GOT3 (cell line): Measurements from ENCODE around the gene RFTN2.
"Not testable (repeated sequence)": the region's sequence is repeated elsewhere in the genome, so short reads cannot be mapped to it uniquely, and the experiment has no call there.

Experiments
- DNase-seq: peaks from one replicate; lab custom pipeline; 2025; ENCODE audit warnings: mixed read lengths; lab: John Stamatoyannopoulos, UW

Gene RFTN2, protein sequence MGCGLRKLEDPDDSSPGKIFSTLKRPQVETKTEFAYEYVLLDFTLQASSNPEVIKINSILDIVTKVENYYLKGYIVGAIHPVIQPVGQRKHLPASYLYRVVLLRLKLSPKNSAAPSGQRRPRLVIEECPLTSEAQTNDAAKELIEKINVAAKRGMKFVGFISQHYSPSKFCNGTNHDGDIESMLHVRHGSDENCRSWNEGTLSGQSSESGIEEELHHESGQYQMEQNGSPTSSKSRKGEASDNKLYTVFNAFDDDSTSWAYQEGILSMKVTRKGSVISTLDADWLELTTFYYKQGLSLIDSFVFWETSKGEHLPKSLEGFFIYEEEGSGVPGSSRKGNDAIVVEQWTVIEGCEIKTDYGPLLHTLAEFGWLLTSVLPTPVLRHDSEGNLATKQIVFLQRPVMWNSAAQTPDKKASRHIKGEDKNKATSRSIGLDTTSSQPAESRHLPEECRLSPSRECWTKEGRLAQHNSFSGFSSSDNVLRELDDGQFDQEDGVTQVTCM

GRCh38 chr2:197675246-197675645 lies at the start of gene RFTN2:
RFTN2 (minus strand) TSS chr2:197675587; CDS start chr2:197675458, 129 bp downstream.
- DNase-seq, result no peak

DNA sequence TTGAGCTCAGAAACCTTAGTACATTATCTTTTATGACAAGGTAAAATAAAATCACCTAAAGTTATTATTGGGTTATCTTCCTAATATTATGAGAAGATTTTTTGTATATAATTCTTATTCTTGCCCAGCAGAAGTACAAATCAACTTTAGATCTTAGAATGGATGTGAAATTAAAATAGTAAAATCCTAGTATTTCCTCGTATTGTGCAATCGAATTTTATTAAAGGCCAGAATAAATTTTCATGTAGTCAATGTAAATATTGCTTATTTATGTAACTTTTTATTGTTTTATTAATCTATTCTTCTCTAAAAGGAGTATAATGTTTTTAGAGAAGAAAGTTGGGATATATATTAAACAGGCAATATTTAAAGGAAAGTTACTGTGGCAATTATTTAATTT lies 42.5 kb upstream of the RFTN2 start:
- no peak for DNase-seq

DNA sequence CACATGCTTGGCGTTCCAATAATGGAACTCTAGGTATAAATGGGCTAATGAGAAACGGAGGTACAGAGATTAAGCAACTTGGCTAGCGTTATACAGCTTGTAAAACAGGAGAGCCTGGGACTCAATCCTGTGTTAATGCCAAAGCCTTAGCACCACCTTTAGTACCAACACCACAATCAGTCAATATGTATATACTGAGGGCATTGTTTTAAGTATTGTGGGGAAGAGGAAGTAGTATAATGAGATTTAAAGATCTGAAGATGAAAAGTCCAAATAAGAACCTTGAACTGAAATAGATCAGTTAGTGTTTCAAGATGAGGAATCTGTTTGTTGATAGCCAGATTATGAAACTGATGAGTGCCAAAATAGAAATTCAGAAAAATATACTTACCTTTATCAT lies 37.9 kb upstream of the RFTN2 start:
- no peak for DNase-seq

- no peak for DNase-seq
Measured at GRCh38 chr2:197711578-197711977, 36.2 kb upstream of the RFTN2 start.

DNA sequence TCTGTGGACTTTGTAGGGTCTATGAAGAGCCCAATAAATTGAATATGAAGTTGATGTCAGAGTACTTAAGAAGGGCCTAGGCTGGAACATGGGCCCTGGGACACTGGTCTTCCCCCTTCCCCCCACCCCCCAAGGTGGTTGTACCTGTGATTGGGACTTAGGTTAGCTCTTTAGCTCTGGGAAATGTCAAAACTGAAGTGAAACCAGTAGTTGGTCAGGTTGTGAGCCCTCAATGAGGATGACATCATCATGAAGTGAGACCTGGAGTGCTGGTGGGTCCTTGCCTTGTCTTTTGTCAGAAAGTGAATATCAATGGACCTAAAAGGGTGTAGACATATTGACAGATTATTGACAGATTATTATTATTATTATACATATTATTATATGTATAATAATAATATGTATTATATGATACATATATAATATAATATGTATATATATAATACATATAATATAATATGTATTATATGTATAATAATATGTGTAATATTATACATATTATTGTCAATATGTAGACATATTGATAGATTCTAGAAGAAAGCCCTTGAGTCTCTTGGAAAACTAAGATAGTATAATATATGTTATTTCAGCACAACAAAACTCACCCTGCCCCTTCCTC lies 35.1 kb upstream of the RFTN2 start:
- no peak for DNase-seq

DNA sequence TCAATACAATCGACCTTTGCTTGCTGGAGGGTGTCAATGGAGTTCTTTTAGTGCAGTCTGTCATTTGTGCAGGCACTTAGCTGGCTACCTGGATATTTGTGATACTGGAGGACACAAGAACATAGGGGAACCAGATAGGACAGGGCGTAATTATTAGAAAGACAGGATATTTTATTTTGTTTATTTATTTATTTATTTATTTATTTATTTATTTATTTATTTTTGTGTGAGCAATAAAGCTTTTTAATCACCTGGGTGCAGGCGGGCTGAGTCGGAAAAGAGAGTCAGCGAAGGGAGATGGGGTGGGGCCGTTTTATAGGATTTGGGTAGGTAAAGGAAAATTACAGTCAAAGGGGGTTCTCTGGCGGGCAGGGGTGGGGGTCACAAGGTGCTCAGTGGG lies 33.8 kb upstream of the RFTN2 start:
- not testable (repeated sequence) for DNase-seq

DNA sequence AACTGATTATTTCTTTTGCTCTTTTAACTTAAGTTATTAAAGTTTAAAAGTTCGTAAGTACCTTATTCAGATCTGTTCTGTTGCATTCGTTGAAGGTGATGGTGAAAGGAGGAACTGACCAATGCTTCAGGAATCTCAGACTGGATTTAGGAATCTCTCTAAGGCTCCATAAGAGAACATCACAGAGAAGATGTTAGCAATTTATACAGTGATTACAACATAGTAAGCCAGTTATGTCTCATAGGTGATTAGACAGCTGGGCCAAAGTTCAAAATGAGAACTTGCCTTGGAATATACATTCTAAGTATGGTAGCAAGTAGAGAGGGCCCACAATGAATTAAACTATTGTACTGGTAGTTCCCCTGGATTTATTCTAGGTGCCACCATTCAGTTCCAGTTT lies 32.9 kb upstream of the RFTN2 start:
- DNase-seq, result no peak

DNA sequence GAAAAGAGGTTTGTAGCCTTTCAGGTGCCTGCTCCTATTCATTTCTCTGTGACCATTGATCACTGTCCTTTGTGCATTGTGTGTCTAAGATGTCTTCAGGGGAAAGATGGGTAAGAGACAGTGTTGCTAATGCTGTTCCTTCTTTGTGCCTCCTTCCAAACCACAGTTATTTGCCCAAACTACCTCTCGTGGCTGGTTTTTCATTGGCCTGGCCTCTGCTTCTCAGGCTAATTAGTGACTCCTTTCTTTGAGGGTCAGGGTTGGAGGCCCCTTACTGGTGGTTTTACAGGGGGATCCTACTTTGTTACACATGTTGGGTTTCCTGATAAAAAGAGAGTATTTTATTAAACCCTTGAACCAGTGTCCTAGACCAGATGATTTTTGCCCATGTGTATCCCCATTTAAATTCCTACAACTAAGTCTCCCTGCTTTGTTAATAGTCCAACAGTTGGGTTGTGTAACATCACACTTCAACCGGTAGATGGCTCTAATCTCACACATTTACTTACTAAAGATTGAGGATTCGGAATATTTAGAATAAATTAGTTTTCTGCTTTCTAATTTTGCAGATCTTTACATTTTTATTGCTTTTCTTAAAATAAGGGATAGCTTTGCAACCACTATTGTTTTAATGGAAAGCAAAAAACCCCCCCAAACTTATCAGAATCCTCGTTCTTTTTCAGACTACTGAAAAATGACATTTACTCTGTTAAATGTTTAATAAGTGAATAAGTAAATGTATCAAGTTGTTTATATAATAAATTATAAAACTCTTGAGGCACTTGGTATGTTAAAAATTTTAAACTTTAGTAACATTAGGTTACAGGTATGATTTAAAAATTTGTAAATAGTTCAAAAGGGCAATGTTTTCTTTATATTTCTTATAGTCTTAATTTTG lies 32.2 kb upstream of the RFTN2 start:
- no peak for DNase-seq

DNA sequence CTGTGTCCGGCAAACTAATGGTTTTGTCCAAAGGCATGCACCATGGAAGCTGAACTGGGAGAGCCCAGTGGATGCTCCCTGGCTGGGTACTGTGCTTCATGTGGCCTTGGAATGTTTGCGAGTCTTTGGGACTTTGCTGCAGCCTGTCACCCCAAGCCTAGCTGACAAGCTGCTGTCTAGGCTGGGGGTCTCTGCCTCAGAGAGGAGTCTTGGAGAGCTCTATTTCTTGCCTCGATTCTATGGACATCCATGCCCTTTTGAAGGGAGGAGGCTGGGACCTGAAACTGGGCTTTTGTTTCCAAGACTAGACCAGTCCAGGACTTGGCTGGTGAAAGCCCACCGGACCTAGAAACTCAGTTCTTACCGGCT lies 31.4 kb upstream of the RFTN2 start:
- no peak for DNase-seq

- no peak for DNase-seq
Measured at GRCh38 chr2:197705912-197706838, 30.8 kb upstream of the RFTN2 start.

GRCh38 chr2:197705121-197705911 lies 29.9 kb upstream of the RFTN2 start, which contains the start of gene MARS2:
MARS2 (plus strand) TSS chr2:197705369; CDS start chr2:197705406, 37 bp downstream.
- DNase-seq, result peak; percentile 86

DNA sequence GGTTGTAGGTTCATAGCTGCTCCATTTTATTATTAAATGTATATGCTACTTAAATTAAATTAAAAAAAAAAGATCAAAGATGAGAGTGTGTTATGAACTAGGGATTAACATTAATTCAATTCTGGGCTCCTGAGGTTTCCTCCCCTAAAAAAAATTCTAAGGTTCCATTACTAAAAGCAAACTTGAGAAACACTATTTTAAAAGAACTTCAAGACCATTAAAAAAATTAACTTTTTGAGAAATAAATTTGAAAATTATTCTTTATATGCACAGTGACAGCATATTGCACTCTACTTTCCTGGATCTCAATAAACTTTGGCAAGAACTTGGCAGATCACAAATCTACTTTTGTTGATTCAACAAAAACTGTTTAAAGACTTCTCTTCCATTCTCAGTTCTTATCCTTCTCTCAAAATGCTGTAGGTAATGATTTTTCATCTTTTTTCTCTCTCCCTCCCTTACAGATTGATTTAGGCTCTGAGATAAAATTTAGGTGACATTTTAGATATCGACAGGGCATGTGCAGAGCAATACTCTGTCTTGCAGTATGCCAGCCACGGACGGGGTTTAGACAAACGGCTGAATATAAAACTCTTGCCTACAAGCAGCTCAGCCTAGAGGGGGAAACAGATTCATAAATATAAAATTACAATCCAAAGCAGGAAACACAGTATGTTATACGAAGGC lies 29.2 kb upstream of the RFTN2 start:
- DNase-seq, result no peak

DNA sequence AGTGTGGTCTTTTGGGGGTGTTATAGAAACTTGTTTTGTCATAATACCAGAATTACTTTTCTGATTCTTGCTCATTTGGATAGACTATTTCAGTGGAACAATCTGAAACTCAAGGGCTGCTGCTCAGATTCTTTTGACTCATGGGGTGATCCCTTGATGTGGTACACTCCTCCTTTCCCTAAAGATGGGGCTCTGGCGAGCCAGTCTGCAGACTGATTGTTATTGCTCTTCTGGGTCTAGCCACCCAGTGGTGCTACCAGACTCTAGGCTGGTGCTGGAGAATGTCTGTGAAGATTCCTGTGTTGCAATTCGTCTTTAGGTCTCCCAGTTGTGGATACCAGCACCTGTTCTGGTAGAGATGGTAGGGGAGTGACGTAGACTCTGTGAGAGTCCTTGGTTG lies 25.6 kb upstream of the RFTN2 start:
- no peak for DNase-seq

DNA sequence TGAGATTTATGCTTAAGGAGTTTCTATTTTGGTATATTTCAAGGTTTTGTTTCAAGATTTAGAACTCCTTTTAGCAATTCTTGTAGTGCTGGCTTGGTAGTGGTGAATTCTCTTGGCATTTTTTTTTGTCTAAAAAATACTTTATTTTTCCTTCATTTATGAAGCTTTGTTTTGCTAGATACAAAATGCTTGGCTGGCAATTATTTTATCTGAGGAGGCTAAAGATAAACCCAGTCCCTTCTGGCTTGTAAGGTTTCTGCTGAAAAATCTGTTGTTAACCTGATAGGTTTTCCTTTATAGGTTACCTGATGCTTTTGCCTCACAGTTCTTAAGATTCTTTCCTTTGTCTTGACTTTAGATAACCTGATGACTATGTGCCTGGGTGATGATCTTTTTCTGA lies 24.3 kb upstream of the RFTN2 start:
- not testable (repeated sequence) for DNase-seq

DNA sequence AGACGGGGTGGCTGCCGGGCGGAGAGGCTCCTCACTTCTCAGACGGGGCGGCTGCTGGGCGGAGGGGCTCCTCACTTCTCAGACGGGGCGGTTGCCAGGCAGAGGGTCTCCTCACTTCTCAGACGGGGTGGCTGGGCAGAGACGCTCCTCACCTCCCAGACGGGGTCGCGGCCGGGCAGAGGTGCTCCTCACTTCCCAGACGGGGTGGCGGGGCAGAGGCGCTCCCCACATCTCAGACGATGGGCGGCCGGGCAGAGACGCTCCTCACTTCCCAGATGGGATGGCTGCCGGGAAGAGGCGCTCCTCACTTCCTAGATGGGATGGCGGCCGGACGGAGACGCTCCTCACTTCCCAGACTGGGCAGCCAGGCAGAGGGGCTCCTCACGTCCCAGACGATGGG lies 21.2 kb upstream of the RFTN2 start:
- DNase-seq, result not testable (repeated sequence)

- DNase-seq, result not testable (repeated sequence)
Measured at GRCh38 chr2:197695971-197696370, 20.6 kb upstream of the RFTN2 start.

DNA sequence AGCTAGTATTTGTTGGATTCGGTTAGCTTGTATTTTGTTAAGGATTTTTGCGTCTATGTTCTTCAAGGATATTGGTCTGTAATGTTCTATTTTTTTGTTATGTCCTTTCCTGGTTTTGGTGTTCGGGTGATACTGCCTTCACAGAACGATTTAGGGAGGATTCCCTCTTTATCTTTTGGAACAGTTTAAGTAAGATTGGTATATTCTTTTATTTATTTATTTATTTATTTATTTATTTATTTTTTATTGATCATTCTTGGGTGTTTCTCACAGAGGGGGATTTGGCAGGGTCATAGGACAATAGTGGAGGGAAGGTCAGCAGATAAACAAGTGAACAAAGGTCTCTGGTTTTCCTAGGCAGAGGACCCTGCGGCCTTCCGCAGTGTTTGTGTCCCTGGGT lies 19.8 kb upstream of the RFTN2 start:
- not testable (repeated sequence) for DNase-seq

DNA sequence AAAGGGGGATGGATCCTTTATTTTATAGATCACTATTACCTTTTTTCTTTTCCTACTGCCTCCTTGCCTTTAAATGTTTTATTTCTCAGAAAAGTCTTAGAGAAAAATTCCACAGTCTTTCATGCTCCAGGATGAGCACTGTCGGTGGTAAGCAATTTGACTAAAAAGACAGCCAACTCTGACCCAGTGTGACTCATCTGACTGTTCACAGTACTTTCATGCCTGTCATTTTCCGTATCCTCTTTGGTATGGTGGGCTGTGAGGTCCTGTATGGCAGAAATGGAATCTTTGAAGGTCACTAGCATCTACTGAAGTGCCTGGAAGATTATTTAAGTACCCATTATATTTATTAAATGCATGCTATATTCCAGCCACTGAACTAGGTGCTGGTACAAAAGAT lies 2.1 kb upstream of the RFTN2 start:
- DNase-seq, result no peak

- DNase-seq, result no peak
Measured at GRCh38 chr2:197677056-197677455, 1.7 kb upstream of the RFTN2 start.

DNA sequence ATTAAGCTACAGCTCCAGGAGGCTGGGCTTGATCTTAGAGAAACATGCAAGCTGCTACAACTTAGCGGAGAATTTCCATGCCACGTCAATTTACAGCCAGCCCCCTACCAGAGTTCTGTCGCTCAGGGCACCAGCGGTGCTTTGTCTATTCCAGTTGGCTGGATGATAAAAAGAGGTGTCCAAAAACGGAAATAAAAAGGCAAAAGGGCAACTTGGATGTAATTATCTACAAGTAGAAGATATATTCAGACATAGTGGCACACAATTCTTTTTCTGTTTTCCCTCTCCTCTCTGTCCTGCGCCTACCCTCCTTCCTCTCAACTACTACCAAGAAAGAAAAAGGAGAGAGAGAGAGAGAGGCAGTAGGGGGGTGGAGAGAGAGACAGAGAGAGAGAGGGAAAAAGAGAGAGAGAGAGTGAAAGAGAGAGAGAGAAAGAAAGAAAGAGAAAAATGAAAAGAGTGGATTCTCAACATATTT lies 363 bp upstream of the RFTN2 start:
- DNase-seq, result no peak
